Ovary (tissue), 3 donors: ENCODE measurements around the gene BORCS6.

Experiments
- EP300 ChIP-seq: sonication (generic); formaldehyde crosslinking; IDR thresholded peaks from one replicate; pipeline ENCODE4 v1.6.1; 2017; ENCODE audit warnings: antibody characterized with exemption
- POLR2A ChIP-seq: fragments of 450-650 bp; IDR thresholded peaks from one replicate; pipeline ENCODE4 v1.6.1; 2017; ENCODE audit warnings: antibody characterized with exemption, mild to moderate bottlenecking, moderate library complexity
- TF ChIP-seq, protein P1 (sequence below), 3 donors: fragments of 450-650 bp in 2 of 3; fragments of 200-600 bp in 1 of 3; IDR thresholded peaks; one replicate each; pipeline versions ENCODE4 v1.5.1 to v1.8.0; 2016 to 2022; ENCODE audit warnings: antibody characterized with exemption in 3 of 3, mild to moderate bottlenecking in 1 of 3
- donor health status: DM: no; HTN: no; CAD: no.

GRCh38 chr17:8149419-8150193 lies 40.4 kb downstream of the BORCS6 start:
- TF ChIP-seq, protein P1, sequence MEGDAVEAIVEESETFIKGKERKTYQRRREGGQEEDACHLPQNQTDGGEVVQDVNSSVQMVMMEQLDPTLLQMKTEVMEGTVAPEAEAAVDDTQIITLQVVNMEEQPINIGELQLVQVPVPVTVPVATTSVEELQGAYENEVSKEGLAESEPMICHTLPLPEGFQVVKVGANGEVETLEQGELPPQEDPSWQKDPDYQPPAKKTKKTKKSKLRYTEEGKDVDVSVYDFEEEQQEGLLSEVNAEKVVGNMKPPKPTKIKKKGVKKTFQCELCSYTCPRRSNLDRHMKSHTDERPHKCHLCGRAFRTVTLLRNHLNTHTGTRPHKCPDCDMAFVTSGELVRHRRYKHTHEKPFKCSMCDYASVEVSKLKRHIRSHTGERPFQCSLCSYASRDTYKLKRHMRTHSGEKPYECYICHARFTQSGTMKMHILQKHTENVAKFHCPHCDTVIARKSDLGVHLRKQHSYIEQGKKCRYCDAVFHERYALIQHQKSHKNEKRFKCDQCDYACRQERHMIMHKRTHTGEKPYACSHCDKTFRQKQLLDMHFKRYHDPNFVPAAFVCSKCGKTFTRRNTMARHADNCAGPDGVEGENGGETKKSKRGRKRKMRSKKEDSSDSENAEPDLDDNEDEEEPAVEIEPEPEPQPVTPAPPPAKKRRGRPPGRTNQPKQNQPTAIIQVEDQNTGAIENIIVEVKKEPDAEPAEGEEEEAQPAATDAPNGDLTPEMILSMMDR (IDR thresholded peaks at IDR 0.05) = no peak
- TF ChIP-seq POLR2A = no peak
- TF ChIP-seq EP300 = no peak
